Gastroesophageal sphincter (tissue), 3 donors: Measurements from ENCODE around the gene SLC1A2.

ENCODE experiments used
- POLR2A ChIP-seq, 2 donors: fragments of 450-650 bp; IDR thresholded peaks; one replicate each; pipeline ENCODE4 v1.6.1; 2017; ENCODE audit warnings: antibody characterized with exemption in 2 of 2, mild to moderate bottlenecking in 2 of 2, moderate library complexity in 1 of 2
- POLR2AphosphoS5 ChIP-seq: sonication (generic); formaldehyde crosslinking; IDR thresholded peaks from one replicate; pipeline ENCODE4 v1.6.1; 2017; ENCODE audit warnings: antibody characterized with exemption
- TF ChIP-seq, protein P1 (sequence below), 4 experiments: fragments of 200-600 bp in 2 of 4; fragments of 450-650 bp in 2 of 4; sonication (generic) in 1 of 4; IDR thresholded peaks; one replicate each; pipeline ENCODE4 v1.5.1; 2017 to 2019; ENCODE audit warnings: antibody characterized with exemption in 4 of 4, mild to moderate bottlenecking in 2 of 4, moderate library complexity in 2 of 4

DNA sequence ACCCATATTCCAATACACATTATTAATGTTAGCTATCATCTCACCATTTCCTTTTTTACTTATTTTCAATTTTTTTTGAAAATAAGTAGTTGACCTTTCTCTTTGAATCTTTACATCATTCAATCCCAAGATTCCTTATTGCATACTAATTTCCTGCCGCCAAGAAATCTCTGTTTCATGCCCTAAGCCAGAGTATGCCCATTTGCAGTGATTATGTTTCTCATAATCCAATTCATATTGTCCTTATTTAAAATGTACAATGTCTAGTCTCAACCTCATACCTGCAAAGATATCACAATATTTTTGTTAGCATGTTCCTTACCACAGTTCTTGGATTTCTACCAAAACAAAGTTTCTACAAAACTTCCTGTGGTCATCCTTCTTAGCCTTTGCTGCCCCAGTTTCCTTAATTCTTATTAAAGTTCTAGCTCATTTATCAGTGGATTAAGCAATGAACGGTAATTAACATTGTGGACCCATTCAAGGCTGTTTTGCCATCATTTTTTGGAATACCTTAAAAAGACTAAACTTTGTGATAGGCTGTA, 205.1 kb downstream of the SLC1A2 start:
- TF ChIP-seq, protein P1, sequence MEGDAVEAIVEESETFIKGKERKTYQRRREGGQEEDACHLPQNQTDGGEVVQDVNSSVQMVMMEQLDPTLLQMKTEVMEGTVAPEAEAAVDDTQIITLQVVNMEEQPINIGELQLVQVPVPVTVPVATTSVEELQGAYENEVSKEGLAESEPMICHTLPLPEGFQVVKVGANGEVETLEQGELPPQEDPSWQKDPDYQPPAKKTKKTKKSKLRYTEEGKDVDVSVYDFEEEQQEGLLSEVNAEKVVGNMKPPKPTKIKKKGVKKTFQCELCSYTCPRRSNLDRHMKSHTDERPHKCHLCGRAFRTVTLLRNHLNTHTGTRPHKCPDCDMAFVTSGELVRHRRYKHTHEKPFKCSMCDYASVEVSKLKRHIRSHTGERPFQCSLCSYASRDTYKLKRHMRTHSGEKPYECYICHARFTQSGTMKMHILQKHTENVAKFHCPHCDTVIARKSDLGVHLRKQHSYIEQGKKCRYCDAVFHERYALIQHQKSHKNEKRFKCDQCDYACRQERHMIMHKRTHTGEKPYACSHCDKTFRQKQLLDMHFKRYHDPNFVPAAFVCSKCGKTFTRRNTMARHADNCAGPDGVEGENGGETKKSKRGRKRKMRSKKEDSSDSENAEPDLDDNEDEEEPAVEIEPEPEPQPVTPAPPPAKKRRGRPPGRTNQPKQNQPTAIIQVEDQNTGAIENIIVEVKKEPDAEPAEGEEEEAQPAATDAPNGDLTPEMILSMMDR (IDR thresholded peaks at IDR 0.05) = no peak
- TF ChIP-seq POLR2A (IDR thresholded peaks at IDR 0.05) = no peak
- no peak for TF ChIP-seq POLR2AphosphoS5
